UCSD-AML1 (cell line): ENCODE results near the gene RBPJL.
"Not testable (repeated sequence)": the region's sequence is repeated elsewhere in the genome, so short reads cannot be mapped to it uniquely, and the experiment has no call there.

Experiments used
- DNase-seq: peaks from one replicate; lab custom pipeline; 2025; ENCODE audit not compliant: unreplicated experiment; lab: John Stamatoyannopoulos, UW

Gene RBPJL

DNA sequence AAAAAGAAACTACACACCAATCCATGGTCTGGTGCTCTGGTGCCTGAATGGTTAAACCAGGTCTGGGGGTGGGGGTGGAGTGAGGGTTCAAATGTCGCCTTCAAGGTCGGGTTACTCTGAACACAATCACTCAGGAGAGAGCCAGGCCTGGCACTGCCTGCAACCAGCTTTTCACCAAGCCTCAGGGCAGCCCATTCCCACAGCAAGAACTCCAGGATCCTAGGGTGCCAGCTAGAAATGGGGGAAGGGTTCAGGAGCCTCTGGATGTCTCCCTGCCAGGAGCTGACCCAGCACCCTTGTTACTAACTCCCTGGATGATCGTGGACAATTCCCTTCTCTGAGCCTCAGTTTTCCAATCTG lies 34.9 kb downstream of the RBPJL start:
- no peak for DNase-seq

DNA sequence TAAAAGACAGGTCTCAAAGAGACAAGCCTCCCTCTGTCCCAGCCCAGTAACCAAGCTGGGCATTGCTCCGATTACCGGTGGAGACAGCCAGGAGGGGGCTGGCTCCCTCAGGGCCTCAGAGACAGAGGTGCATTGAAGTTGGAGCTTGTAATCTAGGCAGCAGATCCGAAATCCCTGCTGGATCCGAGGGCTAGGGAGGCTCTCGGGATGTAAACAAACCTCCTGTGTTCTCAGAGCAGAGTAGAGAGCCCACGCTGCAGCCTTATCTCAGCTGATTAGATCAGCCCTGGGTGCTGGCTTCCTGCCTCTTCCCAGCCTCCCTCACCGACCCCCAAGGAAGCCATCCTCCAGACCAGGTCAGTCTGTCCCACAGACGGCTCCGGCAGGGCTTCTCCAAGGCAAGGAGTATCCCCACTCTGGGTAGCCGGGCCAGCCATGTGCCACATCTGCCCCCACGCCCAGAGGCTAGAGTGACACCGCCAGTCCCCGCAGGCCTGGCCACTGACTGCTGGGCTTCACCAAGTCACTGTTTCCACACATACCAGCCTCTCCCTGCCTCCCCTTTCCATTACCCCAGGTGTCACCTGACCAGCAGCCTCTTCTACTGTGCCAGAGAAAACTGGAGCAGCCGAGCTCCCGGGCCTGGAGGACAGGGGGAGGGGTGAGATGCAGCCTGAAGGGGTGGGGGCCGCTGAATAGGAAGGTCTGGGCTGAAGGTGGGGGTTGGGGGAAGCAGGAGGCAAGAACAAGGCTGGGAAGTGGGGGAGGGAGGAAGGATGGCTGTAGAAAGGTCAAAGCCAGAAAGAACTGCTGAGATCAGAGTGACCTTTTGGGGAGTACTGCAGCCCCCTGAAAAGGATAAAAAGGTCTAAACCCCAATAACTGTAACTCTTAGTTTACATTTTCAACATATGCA lies 35.6 kb downstream of the RBPJL start:
- peak; percentile 53 for DNase-seq

DNA sequence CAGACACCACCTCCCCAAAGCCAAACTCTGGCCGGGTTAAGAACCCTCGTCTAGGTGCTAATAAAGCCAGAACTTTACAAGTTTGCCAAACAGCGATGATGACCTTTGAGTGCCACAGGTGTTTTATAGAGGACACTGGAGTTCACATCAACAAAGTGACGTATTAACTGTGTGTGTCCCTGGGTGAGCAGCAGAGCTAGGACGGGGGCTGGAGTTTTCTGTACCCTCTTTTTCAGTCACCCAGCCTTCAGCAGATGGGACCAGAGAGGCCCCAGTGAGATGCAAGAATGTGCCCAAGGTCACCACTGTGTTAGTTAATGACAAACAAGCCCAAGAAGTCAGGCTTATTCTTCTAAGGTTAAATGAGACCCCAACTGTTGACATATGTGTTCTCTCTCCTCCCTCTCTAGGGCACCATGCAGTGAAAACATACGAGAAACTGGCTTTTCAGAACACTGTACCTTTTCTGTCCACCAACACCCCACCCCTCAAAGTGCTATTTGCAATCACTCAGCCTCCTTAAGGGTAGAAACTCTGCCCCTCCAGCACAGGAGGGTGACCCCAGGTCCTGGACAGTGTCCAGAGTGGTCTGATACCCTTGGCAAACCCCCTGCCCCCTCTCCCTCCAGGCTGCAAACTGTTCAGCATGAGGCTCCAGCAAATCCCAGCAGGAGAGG lies 36.4 kb downstream of the RBPJL start:
- DNase-seq: no peak

DNA sequence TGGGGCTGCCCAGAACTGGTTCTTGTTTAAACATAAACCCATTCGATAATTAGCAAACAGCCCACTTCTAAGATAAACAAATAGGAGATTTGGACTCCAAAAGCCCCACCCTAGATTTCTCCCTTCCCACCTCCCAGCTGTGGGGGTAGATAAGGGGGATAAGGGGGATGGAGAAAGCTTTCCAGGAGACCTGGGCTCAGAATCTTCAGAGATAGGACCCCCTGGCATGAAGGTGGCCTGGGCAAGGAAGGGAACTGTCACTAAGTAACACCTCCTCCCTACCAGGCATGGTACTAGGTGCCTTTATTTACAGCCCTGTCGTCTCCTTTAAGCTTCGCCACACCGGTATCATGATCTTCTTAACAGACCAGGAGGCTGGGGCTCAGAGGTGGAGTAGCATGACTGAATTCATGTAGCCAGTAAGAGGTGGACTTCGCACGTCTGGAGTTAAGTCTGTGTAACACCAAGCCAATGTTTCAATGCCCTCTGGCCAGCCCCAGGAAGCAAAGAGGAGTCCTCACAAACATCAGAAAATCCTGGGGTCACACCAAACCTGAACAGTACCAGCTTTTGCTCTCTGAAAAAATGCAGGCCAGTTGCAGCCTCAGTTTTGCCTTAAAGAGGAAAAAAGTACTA lies 37.0 kb downstream of the RBPJL start:
- DNase-seq: no peak

DNA sequence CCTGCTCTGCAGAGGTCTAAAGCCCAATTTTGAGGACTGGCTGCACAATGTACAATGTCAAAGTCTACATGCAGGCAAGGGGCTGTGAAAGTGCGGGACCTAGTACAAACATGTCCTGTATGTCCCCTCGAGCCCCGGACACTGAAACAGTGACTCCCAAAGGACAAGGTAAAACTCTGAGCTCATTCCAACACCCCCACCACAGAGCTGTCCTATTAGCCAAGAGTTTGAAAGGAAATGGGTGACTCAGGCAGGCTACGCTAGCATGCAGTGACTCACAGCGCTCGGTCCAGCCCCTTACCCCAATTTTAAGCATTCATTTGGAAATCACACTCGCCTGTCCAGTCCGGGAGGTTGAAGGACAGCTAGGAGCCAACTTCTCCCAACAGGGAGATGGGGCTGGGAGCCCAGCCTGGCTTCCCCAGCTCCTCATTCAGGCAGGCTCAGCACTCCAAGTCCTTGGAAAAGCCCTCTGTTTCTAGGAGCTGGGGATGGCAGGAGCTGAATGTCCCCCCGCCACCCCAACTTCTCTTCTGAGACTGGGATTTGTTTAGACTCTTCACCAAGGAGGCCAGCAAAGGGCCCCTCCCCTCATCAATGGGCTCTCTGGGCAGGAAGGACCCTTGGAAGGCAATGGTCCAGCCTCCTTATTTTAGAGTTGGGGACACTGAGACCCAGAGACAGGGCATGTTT lies 37.7 kb downstream of the RBPJL start:
- DNase-seq: peak; percentile 45

DNA sequence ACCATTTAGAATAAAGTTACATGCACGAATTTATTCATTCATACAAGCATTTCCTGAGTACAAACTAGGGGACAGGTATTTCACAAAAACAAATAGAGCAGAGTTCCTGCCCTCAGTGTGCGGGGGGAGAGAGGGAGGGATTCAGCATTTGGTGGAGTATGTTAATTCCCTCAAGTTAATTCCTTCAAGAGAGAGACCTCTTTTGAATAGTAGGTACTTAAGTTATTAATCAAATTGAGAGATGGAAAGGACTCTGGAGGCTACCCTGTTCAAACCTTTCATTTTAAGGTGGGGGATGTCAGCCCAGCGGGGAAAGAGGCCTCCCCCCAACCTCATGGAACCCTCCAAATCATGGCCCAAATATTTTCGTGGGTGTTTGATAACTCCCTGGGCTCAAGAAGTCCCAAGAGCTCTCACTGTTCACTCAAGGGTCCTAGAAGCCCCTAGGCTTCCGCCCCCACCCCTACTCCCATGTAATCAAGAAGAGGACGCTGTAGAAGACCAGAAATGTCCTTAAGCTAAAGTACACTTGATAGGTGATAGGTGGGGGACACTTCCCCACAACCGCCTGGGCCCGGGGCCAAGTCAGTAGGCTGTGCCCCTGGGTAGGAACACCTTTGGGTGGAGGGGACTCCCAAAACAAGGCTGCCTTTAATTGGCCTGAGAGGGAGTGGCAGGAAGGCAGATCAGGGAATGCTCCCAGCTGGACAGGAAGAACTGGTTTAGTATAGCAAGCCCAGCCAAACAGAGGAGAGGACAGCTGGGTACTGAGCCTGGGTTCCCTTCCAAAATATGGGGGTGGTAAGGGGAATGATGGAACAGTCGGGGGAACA lies 38.7 kb downstream of the RBPJL start:
- DNase-seq: no peak

DNA sequence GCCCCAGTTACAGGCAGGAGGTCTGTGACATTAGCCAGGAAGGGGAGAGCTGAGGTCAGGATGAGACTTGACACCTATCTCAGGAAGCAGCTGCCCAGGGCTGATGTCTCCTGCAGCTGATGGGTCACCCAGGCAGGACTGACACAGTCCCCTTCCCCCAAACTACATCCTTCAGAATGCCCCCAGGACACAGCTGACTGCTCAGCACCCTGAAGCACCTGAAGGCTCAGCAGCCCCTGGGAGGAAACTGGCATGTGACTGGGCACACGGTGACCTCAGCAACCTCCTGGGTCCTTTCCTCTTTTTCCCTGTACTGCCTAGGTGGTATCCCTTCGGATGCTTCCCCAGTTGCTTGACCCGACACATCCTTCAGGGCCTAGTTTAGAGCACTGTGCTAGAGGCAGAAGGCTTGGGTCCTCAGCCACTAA lies 39.7 kb downstream of the RBPJL start:
- peak; percentile 64 for DNase-seq

DNA sequence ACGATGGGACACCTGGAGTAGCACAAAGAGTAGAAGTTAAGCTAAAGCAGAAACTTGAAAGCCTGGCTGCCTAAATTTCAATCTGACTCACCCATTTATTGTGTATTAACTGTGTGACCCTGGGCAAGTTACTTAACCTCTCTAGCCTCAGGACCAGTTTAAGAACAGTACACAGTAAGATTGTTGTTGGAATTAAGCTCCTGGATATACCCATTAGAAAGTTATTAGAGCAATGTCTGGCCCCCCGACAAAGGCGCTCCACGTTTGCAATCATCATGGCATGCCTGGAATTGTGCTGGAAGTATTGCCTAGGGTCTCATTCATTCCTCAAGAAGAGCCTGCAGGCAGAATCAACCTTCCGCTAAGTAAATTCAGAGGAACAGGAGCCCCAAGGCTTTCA lies 40.2 kb downstream of the RBPJL start:
- DNase-seq: no peak

DNA sequence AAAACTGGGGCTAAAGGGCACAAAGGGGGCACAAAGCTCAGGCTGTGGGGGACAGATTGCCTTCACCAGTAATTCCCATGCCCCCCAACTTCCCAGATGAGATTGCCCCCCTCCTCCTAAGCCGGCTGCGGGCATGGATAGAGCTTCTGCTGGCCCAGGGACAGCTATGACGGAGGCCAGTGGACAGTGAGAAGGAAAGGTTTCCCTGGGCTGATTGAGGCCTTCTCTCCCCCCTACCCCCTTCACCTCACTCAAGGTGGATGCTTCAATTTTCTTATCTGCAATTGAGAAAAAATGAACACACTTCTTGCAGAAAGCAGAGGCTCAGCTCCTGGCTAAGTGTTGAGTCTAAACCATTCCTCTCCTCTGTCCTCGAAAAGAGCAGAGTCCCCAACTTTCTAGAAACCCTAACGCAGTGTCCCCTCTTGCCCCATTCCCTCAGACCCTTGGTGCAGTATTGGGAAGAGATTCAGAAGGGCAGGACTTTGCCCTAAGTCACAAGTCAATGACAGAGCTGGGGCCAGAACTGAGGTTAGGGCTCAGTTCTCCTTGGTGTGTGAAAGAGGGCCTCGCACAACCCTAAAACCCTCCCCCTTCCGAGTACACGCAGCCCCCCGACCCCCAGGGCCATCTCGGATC lies 40.8 kb downstream of the RBPJL start:
- DNase-seq: no peak

DNA sequence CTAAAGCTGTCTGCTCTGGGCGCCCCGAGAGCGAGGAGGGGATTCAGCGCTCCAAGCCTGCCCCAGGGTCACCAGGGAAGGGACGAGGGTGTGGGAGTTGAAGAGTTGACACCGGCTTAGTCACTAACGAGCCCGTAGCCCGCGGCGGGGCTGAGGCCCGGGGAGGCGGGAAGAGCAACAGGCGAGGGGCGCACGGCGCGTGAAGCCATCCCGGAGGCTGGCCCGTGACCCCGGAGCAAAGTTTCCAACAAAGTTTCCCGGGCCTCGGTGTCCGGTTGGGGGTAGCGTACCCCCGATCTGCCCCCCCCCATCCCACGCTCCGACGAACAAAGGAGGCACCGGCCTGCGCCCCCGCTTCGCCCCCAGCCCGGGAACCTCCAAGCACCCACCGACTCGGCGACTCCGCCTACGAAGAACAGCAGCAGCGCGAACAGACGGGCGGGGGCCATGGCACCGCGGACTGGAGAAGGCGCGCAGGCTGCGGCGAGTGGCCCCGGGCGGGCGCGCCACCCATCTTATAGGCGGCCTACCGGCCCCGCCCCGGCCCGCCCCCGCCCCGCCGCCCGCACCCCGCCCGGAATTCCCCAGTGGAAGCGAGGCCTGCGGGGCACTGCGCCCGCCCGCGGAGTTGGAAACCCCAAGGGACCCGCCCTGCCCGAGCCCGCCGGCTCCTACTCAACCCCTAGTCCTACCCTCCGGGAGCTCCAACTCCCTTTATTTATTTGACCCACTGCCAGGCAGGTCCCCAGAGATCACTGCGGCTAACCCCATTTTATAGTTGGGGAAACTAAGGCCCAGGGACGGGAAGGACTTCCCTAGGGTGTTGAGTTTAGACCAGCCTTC lies 41.5 kb downstream of the RBPJL start, which contains the start of gene SDC4:
Gene SDC4 (minus strand): TSS at position 489 of the 843 bp plus-strand sequence. CDS start 40 bp downstream, at position 449.
- DNase-seq: peak; percentile 58

DNA sequence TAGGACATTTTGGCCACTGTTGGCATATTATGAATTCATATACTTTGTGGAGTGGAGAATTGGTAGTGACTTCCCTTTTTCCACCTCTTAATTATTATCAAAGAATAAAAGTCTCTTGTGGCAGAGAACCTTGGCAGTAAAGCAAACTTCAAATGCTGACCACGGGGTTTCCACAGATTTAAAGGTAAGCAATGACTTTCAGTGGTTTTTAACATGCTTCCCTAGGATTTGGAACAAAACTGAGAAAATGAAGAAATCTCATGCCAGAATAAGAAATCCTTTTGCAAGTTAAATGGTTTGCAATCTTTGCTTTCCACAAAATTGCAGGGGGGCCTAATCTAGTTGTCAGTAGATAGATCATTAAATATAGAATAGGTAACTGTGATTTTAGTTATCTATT lies 43.6 kb downstream of the RBPJL start:
- no peak for DNase-seq

DNA sequence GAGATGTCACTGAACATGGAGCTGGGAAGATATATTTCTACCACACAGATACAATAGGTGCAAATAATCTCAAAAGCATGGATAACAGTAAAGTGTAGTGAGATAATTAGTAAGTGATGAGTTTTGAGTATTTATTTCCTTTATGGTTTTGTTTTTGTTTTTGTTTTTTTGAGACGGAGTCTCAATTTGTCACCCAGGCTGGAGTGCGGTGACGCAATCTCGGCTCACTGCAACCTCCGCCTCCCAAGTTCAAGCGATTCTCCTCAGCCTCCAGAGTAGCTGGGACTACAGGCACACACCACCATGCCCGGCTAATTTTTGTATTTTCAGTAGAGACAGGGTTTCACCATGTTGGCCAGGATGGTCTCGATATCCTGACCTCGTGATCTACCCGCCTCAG lies 44.2 kb downstream of the RBPJL start:
- DNase-seq: not testable (repeated sequence)

DNA sequence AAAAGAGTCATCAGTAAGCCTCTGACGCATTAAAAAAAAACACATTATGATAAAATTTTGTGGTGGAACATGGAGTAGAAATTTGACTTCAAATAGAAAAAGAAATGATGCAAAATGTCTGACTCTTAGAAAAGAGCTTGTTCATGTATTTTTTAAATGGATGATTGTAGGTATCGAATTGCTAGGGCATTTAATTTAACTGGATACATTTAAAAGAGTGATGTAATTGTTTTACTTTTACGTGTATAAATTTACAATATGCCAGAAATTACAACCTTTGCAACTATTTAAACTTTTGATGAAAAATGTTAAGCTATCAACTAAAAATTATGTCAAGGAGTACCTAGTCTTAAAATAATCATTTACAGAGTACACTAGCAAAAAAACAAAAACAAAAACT lies 46.1 kb downstream of the RBPJL start:
- no peak for DNase-seq

DNA sequence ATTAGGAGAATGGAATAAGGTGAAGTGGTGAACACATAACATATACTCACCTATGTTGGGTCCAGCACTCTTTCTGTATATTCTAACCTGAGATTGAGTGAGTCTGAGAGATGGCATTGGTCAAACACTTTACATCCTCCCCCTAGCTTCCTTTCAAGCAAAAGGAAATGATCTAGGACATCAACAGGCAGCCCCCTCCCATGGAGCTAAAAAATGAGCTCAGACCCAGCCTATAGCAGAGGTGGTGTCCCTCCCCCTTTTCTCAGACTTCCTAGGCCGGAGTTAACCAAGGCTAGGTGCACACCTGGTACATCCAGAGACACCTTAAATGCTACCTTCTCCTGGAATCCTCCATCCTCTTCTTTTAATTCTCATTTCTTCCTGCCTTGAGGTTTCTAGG lies 47.1 kb downstream of the RBPJL start:
- no peak for DNase-seq

DNA sequence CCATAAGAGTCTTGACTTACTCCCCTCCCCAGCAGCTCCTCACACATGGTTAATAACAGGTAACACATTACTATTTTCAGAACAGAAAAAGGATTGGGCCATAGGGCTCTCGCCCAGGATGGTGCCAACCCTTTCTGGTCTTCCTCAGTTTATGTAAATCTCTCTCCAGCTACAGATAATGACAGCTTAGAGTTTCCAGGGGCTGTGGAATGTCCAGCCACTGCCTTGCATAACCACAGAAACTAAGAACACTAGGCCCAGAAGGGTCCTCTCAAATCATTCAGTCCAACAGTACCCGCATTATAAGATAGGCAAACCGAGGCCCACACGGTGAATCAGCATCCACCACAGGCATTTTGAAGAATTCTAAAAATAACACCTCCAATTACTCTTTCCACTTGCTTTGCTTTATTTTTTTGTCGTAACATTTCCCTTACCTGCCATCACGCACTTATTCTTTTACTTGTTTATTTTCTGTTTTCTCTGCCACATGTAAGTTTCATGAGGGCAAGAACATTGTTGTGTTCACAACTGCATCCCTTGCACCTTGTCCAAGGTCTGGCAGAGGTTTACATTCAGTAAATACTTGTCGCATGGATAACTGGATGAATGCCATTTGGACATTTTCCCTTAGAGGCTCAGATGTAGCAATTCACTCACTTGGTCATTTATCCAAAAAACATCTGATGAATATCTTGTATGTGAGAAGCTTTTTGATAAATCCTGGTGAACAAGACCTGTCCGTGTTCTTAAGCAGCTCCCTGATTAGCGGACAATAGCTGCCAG lies 48.0 kb downstream of the RBPJL start:
- no peak for DNase-seq

DNA sequence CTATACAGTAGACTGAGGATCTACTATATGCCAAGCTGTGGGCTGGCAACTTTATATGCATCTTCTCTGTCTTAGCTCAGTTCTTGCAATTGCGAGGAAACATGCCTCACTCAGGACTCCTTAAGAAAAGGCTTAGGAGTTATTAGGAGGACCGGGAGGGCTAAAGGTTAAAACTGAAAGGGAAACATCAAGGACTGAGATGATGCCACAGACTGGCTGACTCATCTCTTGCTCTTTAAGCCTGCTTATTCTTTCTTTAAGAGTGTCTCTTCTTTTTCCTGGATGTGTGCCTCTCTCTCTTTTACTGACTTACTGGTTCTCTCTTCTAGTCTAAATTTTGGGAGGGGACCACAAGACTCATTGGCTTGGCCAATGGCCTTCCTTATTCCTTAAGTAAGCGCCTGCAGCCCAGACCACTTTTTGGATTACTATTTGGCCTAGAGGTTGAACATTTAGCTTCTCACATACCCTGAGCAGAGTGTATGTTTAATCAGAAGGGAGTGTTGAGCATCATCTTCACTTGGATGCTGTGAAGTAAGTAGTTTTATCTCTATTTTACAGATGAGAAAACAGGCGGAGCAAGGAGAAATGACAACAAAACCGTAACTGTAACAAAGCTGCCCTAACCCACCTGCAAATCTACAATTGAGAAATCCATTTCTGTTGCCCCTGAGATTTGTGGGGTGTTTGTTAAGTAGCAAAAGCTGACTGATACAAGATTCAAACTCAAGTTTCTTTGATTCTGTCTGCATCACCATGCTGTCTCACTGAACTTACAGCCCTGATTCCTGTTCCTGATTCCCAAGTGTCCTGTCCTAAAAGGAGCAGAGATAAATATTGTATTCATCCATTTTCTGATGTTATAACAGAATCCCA lies 48.8 kb downstream of the RBPJL start:
- DNase-seq: no peak
